Activated naive CD8-positive, alpha-beta T cell (primary cell): ENCODE data around the gene MVP.
A peak's percentile ranks its signal among the peaks of the same experiment; 100 is the strongest.
"Not testable (repeated sequence)": the region's sequence is repeated elsewhere in the genome, so short reads cannot be mapped to it uniquely, and the experiment has no call there.

Experiments used
- H3K27ac Mint-ChIP-seq: one replicate; pipeline ENCODE4 v1.8.0; 2021; ENCODE audit warnings: mixed read lengths
- H3K27me3 Mint-ChIP-seq: one replicate; pipeline ENCODE4 v1.8.0; 2021; ENCODE audit warnings: mixed read lengths
- H3K36me3 Mint-ChIP-seq: one replicate; pipeline ENCODE4 v1.8.0; 2021; ENCODE audit warnings: mixed read lengths
- H3K4me1 Mint-ChIP-seq: one replicate; pipeline ENCODE4 v1.8.0; 2021; ENCODE audit warnings: low read depth, mixed read lengths
- H3K4me3 Mint-ChIP-seq: one replicate; pipeline ENCODE4 v1.8.0; 2021; ENCODE audit warnings: mild to moderate bottlenecking, mixed read lengths
- H3K9me3 Mint-ChIP-seq: one replicate; pipeline ENCODE4 v1.8.0; 2021; ENCODE audit warnings: low read depth, mixed read lengths

Gene MVP

DNA sequence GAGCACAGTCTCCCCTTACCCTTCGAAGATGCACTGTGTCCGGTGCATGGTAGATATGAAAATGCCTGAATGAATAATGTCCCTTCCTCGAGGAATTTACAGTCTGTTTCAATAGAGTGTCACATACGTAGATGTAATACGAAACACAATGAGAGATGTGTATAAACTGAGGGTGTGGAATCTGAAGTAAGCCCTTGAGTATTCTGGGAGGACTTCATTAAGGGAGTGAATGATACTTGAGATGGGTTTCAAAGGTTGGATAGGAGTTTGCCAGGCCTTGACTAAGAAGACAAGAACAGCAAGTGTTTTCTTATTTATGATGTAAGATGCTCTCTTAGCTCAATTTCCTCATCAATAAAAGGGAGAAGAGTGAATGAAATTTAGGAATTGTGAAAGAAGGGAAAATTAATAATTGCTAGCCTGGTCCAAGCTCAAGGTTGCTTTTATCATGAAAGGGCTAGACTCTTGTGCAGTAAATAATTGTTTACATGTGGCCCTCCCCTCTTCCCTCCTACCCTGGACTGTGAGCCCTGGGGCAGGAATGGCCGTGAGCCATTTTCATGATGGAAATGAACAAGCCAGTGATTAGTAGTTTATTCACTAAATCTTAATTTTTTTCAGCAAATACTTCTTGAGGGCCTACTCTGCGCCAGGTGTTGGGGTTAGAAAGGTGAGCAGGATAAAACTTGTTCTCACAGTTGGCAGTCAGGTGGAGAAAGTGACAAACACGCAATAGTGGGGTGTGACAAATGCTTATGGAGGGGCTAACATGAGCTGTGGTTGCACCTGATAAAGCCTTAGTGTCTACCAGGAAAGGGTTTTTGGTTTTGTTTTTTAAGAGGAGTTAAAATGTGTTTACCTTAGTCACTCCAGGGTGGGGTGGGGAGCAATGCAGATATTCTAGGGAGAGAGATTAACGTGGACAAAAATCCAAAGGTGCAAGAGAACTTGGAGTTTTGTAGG lies 28.1 kb upstream of the MVP start:
- Mint-ChIP-seq H3K4me1 (peaks cover 32% of the 10 kb centered on the region), H3K27me3 (no peaks in the 10 kb centered on the region), H3K27ac (peak overlapping the region; percentile 98), H3K9me3 (no peaks in the 10 kb centered on the region), H3K36me3 (peaks cover 12% of the 10 kb centered on the region), H3K4me3 (peak overlapping the region; percentile 98)

DNA sequence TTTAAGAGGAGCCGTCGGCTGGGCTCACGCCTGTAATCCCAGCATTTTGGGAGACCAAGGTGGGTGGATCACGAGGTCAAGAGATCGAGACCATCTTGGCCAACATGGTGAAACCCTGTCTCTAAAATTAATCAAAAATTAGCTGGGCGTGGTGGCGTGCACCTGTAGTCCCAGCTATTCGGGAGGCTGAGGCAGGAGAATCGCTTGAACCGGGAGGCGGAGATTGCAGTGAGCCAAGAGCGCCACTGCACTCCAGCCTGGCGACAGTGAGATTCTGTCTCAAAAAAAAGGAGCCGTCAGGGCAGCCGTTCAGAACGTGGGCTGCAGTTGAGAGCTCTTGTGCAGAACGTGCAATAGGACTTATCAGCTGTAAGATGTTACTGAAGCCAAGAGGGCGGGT lies 27.1 kb upstream of the MVP start:
- Mint-ChIP-seq H3K36me3 (peaks cover 17% of the 10 kb centered on the region), H3K4me1 (peaks cover 32% of the 10 kb centered on the region)
- H3K4me3 Mint-ChIP-seq, H3K9me3 Mint-ChIP-seq, H3K27ac Mint-ChIP-seq, H3K27me3 Mint-ChIP-seq: not testable (repeated sequence)

DNA sequence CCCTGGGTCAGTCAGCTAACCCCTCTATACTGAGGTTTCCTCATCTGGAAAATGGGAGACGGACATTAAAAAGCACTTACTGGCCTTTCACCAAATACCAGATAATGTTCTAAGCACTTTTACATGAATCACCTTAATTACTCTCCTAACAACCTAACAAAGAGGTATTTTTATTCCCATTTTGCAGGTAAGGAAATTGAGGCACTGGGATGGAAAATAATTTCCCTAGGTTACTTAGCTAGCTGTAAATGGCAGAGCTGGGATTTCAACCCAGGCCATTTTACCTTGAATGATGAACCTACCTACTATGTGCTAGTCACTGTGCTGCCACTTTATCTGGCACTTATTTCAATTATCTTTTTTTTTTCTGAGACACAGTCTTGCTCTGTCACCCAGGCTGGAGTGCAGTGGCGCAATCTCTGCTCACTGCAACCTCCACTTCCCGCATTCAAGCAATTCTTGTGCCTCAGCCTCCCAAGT lies 26.0 kb upstream of the MVP start:
- Mint-ChIP-seq H3K27ac (no peak overlapping the region), H3K4me3 (no peak overlapping the region), H3K4me1 (peaks cover 30% of the 10 kb centered on the region), H3K36me3 (peaks cover 17% of the 10 kb centered on the region), H3K27me3 (no peaks in the 10 kb centered on the region), H3K9me3 (no peaks in the 10 kb centered on the region)

DNA sequence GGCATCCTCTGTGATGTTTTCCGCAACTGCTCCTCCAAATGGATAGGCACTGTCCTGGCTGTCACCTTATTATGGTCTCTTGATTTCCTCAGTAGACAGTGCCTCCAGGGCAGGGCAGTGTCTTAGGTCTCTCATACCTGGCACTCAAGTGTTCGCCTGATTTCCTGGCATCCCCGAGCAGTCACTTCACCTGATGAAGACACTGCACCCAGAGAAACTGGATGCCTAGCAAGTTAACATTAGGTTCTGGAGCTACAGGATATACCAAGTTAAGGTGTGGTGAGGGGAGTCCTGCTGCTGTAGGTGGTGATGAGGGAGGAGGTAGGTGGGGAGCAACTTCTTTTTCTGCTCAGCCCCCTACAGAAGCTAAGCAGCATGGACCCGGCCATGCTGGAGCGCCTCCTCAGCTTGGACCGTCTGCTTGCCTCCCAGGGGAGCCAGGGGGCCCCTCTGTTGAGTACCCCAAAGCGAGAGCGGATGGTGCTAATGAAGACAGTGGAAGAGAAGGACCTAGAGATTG lies 17.8 kb upstream of the MVP start:
- no peaks in the 10 kb centered on the region for H3K27me3 Mint-ChIP-seq

DNA sequence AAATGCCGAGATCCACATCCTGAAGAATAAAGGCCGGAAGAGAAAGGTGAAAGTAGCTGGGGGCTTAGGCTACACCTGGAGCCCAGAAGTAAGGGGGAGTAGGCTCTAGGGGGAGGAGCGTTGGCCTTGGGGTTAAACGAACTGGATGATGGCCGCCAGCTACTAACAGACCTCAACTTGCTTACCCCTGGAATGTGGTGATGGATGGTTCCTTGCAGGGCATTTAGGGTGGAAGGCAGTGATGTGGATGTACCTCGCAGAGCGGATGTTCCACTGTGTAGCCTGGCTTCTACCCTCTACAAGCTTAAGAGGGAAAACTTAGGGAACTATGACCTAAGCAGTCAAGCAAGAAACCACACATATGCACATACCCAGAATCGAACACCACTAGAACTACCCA lies 16.2 kb upstream of the MVP start:
- Mint-ChIP-seq H3K4me3 (peak overlapping the region; percentile 93), H3K9me3 (no peaks in the 10 kb centered on the region), H3K27me3 (no peaks in the 10 kb centered on the region), H3K27ac (peak overlapping the region; percentile 99), H3K36me3 (peaks cover 7% of the 10 kb centered on the region), H3K4me1 (peaks cover 22% of the 10 kb centered on the region)

More for the DNA sequence above, 17.8 kb upstream of the MVP start:
- H3K36me3 Mint-ChIP-seq = peaks cover 7% of the 10 kb centered on the region
- no peak overlapping the region for H3K4me3 Mint-ChIP-seq
- peaks cover 12% of the 10 kb centered on the region for H3K4me1 Mint-ChIP-seq
- H3K27ac Mint-ChIP-seq = peak overlapping the region; percentile 50
- H3K9me3 Mint-ChIP-seq = no peaks in the 10 kb centered on the region

DNA sequence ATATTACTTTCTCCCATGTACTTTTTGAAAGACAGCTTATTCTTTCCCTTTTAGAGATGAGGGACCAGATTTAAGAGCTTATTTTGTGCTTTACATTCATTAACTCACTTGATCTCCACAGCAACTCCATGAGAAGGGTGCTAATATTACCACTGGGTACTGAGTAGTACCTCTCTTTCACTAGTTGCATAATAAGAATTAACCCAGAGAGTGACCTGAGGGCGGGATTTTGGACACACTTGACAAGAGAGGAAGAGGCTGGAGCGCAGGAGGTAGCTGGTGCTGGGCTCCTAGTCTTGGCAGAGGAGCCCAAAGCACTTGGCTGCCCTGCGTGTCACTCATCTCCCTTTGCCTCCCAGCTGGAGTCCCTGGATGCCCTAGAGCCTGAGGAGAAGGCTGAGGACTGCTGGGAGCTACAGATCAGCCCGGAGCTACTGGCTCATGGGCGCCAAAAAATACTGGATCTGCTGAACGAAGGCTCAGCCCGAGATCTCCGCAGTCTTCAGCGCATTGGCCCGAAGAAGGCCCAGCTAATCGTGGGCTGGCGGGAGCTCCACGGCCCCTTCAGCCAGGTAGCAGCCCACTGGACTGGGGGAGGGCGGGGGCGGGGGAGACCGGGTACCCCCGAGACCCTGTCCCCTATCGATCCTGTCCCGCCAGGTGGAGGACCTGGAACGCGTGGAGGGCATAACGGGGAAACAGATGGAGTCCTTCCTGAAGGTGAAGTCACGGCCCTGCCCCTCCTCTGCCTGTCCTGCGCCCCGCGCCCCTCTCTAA lies 15.6 kb upstream of the MVP start:
- Mint-ChIP-seq H3K27ac (peak overlapping the region; percentile 100), H3K4me1 (peaks cover 24% of the 10 kb centered on the region), H3K36me3 (peaks cover 7% of the 10 kb centered on the region), H3K27me3 (no peaks in the 10 kb centered on the region), H3K9me3 (no peaks in the 10 kb centered on the region), H3K4me3 (peak overlapping the region; percentile 93)

DNA sequence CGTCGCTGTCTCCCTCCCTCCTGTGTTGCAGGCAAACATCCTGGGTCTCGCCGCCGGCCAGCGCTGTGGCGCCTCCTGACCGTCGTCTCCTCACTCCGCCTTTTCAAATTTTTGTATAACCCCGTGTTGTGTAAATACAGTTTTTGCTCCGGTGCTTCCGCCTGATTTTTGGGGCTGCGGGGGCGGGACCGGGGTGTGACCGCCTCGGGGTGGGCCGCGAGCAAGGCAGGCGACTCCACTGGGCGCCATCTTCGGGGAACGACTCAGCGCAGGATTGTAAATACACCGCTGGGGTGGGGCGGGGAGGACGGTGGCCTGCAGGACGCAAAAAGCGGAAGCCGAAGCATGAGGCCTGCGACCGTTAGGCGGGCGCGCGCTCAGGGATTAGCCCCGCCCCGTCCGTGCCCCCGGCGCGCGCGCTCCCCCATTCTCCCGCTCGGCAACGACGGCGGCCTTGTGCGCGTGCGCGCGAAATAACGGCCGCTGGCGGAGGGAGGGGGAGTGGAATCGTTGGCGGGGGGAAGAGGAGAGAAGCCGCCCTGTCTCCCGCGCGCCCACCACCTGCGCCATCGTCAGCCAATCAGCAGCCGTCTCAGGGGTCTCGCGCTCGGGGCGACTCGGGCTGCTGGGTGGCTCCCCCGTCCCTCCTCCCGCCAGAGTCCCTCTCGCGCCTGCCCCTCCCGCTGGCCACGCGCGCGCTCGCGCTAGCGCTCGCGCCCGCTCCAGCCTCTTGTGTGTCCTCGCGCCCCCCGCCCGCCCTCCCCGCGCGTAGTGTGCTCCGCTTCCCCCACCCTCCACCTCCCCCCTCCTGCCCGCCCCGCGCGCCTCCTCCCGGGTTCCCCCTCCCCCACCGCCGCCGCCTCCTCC lies 14.8 kb upstream of the MVP start:
- peaks cover 7% of the 10 kb centered on the region for H3K36me3 Mint-ChIP-seq
- H3K4me3 Mint-ChIP-seq = peak overlapping the region; percentile 93
- H3K27ac Mint-ChIP-seq = peak overlapping the region; percentile 100
- H3K9me3 Mint-ChIP-seq = no peaks in the 10 kb centered on the region
- H3K27me3 Mint-ChIP-seq = no peaks in the 10 kb centered on the region
- H3K4me1 Mint-ChIP-seq = peaks cover 30% of the 10 kb centered on the region

DNA sequence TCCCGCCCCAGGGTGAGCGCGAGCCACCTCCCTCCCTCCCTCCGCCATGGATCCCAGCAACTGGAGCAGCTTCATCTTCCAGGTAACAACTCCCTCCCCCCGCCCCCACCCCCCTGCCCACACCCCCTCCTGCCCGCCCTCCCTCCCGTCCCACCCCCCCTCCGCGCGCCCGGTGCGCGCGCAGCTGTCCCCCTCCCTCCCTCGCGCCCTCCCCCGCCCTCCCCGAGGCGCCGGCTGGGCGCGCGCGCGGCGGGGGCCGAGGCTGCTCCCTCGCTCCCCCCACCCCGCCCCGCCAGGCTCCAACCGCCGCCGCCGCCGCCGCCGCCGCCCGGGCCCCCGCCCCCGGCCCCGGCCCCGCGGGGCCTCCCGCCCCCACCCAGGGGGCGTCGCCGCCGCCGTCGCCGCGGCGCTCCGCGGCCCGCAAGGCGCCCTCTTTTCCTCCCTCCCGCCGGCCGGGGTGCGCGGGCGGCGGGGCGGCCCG lies 14.1 kb upstream of the MVP start, which contains the start of gene MAZ:
Gene MAZ (plus strand): TSS at position 431 of the 481 bp plus-strand sequence. CDS start 173 bp downstream, outside the sequence.
- H3K4me1 Mint-ChIP-seq = peaks cover 37% of the 10 kb centered on the region
- H3K9me3 Mint-ChIP-seq = no peaks in the 10 kb centered on the region
- no peaks in the 10 kb centered on the region for H3K27me3 Mint-ChIP-seq
- peaks cover 9% of the 10 kb centered on the region for H3K36me3 Mint-ChIP-seq
- H3K4me3 Mint-ChIP-seq = peak within 1 kb of the TSS; percentile 97
- peak within 1 kb of the TSS; percentile 100 for H3K27ac Mint-ChIP-seq

DNA sequence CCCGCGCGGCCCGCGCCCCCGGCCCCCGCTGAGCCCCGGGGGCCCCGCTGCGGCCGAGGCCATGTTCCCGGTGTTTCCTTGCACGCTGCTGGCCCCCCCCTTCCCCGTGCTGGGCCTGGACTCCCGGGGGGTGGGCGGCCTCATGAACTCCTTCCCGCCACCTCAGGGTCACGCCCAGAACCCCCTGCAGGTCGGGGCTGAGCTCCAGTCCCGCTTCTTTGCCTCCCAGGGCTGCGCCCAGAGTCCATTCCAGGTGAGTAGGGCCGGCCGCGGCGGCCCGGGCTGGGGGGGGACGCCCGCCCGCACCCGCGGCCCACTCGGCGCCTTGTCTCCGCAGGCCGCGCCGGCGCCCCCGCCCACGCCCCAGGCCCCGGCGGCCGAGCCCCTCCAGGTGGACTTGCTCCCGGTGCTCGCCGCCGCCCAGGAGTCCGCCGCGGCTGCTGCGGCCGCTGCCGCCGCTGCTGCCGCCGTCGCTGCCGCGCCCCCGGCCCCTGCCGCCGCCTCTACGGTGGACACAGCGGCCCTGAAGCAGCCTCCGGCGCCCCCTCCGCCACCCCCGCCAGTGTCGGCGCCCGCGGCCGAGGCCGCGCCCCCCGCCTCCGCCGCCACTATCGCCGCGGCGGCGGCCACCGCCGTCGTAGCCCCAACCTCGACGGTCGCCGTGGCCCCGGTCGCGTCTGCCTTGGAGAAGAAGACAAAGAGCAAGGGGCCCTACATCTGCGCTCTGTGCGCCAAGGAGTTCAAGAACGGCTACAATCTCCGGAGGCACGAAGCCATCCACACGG lies 13.4 kb upstream of the MVP start:
- peaks cover 42% of the 10 kb centered on the region for H3K4me1 Mint-ChIP-seq
- no peaks in the 10 kb centered on the region for H3K27me3 Mint-ChIP-seq
- H3K4me3 Mint-ChIP-seq = peak overlapping the region; percentile 97
- H3K9me3 Mint-ChIP-seq = no peaks in the 10 kb centered on the region
- peak overlapping the region; percentile 83 for H3K27ac Mint-ChIP-seq
- H3K36me3 Mint-ChIP-seq = peaks cover 9% of the 10 kb centered on the region

DNA sequence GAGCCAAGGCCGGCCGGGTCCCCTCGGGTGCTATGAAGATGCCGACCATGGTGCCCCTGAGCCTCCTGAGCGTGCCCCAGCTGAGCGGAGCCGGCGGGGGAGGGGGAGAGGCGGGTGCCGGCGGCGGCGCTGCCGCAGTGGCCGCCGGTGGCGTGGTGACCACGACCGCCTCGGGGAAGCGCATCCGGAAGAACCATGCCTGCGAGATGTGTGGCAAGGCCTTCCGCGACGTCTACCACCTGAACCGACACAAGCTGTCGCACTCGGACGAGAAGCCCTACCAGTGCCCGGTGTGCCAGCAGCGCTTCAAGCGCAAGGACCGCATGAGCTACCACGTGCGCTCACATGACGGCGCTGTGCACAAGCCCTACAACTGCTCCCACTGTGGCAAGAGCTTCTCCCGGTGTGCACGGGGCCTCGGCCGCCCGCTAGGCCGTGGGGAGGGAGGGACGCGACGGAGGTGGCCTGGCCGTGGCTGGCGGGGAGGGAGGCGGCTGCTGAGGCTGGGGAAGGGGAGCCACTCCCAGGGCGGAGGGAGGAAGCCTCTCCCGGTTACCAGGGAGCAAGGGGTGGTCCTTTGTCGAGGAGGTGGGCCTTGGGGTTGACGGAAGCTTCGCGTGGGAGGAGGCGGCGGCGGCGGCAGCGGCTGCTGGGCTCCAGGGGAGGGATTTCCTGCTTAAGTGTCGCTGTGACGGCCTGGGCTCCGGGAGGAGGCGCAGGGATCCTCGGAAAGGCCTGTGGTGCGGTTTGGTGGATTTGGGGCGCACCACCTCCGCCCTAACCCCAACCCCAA lies 12.6 kb upstream of the MVP start:
- peaks cover 42% of the 10 kb centered on the region for H3K4me1 Mint-ChIP-seq
- peak overlapping the region; percentile 98 for H3K27ac Mint-ChIP-seq
- peaks cover 9% of the 10 kb centered on the region for H3K36me3 Mint-ChIP-seq
- H3K27me3 Mint-ChIP-seq = no peaks in the 10 kb centered on the region
- H3K4me3 Mint-ChIP-seq = peak overlapping the region; percentile 97
- no peaks in the 10 kb centered on the region for H3K9me3 Mint-ChIP-seq

DNA sequence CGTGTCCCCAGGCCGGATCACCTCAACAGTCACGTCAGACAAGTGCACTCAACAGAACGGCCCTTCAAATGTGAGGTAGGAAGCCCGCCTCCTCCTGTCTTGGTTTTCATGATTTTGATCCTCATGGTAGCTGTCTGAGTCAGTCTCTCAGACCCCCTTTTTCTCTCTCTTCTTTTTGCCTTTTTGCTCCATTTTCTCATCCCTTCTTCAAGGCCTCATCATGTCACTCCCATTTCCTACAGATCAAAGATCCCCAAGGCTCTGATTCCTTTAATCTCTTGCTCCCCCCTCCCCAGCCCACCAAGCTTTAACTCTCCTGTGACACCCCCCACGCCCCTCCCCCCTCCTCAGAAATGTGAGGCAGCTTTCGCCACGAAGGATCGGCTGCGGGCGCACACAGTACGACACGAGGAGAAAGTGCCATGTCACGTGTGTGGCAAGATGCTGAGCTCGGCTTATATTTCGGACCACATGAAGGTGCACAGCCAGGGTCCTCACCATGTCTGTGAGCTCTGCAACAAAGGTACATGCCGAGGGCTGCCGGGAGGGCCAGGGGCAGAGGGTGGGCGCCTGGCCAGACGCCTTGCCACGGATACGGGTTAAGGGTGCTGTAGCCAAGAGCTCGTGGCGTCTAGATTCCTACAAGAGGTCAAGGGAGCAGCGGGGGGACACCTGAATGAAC lies 11.9 kb upstream of the MVP start:
- Mint-ChIP-seq H3K27ac (peak overlapping the region; percentile 98), H3K27me3 (no peaks in the 10 kb centered on the region), H3K36me3 (peaks cover 9% of the 10 kb centered on the region), H3K9me3 (no peaks in the 10 kb centered on the region), H3K4me3 (peak overlapping the region; percentile 97), H3K4me1 (peaks cover 42% of the 10 kb centered on the region)

DNA sequence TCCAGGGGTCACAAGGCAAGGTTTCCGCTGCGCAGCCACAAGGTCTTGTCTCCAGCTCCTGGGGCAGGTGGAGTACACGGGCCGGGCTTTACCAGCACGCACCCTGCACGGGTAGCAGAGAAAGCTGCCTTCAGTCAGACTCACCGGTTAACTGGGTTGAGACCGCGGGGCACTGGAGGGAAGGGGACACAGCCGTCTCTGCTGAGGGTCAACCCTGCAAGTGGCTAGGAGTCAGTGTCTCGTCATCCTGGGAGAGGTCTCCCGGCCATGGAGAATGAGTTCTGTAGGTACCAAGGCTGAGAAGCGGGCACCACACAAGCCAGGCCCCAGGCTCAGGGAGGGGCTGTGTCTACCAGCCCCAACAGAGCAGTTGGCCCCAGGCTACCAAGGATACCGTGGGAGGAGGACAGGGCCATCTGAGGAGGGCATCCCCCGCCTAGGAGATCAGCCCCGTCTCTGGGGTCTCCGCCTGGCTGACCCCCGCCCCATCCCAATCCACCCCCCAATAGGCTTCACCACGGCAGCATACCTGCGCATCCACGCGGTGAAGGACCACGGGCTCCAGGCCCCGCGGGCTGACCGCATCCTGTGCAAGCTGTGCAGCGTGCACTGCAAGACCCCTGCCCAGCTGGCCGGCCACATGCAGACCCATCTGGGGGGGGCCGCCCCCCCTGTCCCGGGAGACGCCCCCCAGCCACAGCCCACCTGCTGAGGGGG lies 11.1 kb upstream of the MVP start:
- Mint-ChIP-seq H3K36me3 (peaks cover 9% of the 10 kb centered on the region), H3K4me3 (peak overlapping the region; percentile 97), H3K27me3 (no peaks in the 10 kb centered on the region), H3K4me1 (peaks cover 41% of the 10 kb centered on the region), H3K9me3 (no peaks in the 10 kb centered on the region), H3K27ac (peak overlapping the region; percentile 98)
